KBM-7 (cell line): Measurements from ENCODE around the gene MERTK.
"Not testable (repeated sequence)": the region's sequence is repeated elsewhere in the genome, so short reads cannot be mapped to it uniquely, and the experiment has no call there.

Experiments used
- DNase-seq: peaks from one replicate; pipeline ENCODE4 v3.0.0-alpha.2; 2015
- in situ Hi-C: fragments of 300-500 bp; cut with MboI; formaldehyde crosslinking; loops from 2 replicates; pipeline ENCODE4 v1.14.3; 2020; ENCODE audit warnings: low sequenced_read_pairs, low pct_unique_long_range_greater_than_20kb, mixed read lengths

The MERTK gene

GRCh38 chr2:112050316-112050715 is 151.9 kb downstream of the MERTK start:
- no peak for DNase-seq
- in situ Hi-C loops = no loop called here

GRCh38 chr2:112053917-112054846 is 155.8 kb downstream of the MERTK start:
- in situ Hi-C loops = no loop called here
- peak; percentile 95 for DNase-seq

DNA sequence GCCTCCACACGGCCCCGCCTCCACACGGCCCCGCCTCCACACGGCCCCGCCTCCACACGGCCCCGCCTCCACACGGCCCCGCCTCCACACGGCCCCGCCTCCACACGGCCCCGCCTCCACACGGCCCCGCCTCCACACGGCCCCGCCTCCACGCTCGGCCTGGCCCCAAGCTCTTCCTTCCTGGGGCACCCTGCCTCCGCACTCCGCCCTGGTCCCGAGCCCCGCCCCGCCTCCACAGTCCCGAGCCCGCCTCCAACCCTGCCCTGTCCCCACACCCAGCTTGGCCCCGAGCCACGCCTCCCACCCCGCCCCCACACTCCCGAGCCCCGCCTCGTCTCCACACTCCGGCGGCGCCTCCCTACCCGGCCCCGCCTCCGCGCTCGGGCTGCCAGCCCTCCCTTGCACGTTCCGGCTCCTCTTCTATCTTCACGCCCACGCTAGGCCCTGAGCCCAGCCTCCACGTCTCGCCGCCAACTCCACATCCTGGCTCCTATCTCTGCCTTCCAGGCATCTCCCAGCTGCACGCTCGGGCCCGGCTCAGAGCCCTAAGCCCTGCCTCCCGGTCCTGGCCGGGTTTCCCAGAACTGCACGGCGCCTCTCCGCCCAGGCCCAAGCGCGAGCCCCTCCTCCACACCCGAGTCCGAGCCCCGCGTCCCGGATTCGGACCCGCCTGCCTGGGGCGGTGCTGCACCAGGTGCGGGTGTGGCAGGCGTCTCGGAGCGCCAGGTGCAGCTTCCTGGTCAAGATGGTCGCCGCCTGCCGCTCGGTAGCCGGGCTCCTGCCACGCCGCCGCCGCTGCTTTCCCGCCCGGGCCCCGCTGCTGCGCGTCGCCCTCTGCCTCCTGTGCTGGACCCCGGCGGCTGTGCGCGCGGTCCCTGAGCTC is 156.7 kb downstream of the MERTK start, which contains the start of gene TMEM87B:
Gene TMEM87B (plus strand): TSS at position 423 of the 883 bp plus-strand sequence. CDS start 323 bp downstream, at position 746.
- in situ Hi-C loops = no loop called here
- peak; percentile 93 for DNase-seq

- peak; percentile 90 for DNase-seq
- in situ Hi-C loops = no loop called here
Observed at GRCh38 chr2:112055730-112056625, 157.6 kb downstream of the MERTK start.

- DNase-seq = no peak
- in situ Hi-C loops = no loop called here
Observed at GRCh38 chr2:112056626-112056987, 158.2 kb downstream of the MERTK start.

- in situ Hi-C loops = no loop called here
- DNase-seq = no peak
Observed at GRCh38 chr2:112059671-112060070, 161.3 kb downstream of the MERTK start.

- no peak for DNase-seq
- in situ Hi-C loops = no loop called here
Observed at GRCh38 chr2:112061299-112061698, 162.9 kb downstream of the MERTK start.

GRCh38 chr2:112061840-112062239 is 163.4 kb downstream of the MERTK start:
- in situ Hi-C loops = no loop called here
- DNase-seq = no peak

- in situ Hi-C loops = no loop called here
- DNase-seq = no peak
Observed at GRCh38 chr2:112062894-112063293, 164.5 kb downstream of the MERTK start.

DNA sequence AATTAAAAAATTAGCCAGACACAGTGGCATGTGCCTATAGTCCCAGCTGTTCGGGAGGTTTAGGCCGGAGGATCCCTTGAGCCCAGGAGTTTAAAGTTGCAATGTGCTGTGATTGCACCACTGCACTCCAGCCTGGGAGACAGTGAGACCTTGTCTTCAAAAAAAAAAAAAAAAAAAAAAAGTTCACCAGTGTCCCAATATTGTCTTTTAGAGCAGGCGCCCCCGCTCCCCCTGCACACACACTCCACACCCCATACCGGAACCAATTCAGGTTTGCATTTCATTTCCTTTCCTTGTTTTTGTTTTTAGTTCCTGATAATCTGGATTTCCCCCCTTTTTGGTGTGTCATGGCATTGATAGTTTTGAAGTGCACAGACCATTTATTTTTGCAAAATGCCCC is 167.1 kb downstream of the MERTK start:
- no peak for DNase-seq
- in situ Hi-C loops = no loop called here

DNA sequence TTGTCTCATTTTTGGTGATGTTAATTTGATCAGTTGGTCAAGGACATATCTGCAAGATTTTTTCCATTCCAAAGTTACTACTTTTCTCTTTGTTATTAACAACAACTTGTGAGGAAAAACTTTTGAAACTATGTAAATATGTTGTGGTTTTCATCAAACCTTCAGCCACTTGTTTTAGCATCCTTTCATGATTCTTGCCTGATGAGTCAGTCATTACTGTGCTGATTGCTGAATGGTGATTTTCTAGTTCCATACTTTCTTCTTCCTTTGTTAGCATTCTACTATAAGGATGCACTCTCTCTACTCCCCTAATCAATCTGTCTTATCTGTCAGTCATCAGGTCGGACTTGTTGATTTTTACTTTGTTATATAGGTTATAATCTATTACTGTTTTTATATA is 167.6 kb downstream of the MERTK start:
- in situ Hi-C loops = no loop called here
- no peak for DNase-seq

DNA sequence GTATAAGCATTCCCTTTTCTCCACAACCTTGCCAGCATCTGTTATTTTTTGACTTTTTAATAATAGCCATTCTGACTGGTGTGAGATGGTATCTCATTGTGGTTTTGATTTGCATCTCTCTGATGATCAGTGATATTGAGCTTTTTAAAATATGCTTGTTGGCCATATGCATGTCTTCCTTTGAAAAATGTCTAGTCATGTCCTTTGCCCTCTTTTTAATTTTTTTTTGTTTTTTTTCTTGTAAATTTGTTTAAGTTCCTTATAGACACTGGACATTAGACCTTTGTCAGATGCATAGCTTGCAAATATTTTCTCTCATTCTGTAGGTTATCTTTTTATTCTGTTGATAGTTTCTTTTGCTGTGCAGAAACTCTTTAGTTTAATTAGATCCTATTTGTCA is 171.4 kb downstream of the MERTK start:
- DNase-seq, in situ Hi-C loops: not testable (repeated sequence)

- in situ Hi-C loops = no loop called here
- DNase-seq = no peak
Observed at GRCh38 chr2:112073875-112074274, 175.5 kb downstream of the MERTK start.

GRCh38 chr2:112074506-112074905 is 176.1 kb downstream of the MERTK start:
- in situ Hi-C loops = no loop called here
- no peak for DNase-seq

DNA sequence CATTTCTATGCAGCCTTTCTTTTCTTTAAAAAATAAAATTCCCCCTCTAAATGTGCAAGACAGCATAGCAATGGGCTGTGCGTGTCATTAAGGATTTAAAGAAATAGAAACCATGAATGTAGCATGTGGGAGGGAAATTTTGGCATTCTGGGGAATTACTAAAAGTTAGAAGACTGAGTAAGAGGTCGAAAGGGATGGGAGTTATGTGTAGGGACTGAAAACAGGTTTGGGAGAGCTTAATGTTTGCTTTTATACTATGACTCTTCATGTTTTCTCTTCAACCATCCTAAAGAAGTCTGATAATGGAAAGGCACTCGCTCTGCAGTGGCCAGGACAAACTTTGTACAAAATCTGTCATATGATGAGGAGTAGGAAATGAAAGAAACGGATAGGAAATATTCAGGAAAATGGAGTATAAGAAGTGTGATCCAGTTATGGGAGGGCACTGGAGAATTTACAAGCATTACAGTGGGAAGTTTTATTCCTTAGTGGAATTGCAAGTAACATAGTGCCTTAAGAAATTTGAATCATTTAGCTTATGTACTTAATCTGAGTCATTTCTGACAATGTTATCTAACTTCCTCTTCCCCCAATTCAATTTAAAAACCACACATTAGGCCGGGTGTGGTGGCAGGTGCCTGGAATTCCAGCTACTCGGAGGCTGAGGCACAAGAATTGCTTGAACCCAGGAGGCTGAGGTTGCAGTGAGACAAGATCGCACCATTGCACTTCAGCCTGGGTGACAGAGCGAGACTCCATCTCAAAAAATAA is 177.3 kb downstream of the MERTK start:
- in situ Hi-C loops = no loop called here
- DNase-seq = peak; percentile 48

DNA sequence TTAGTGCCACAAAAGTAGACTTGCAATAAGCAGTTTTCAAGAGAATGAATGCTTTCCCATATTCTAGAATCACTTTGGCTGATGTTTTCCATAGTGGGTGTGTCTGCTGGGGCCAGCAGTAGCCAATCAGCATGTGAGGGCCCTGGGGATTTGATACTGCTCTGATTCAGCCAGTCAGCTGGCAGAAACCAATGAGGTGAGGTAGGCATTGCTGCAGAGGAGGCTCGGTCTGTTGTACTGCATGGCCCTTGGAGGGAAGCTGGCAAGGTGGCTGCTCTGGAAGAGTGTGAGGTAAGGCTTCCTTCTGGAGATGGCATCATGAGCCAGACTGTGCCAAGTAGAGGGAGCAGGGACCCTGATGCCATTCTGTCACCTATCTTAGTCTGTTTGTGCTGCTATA is 179.4 kb downstream of the MERTK start:
- DNase-seq = no peak
- in situ Hi-C loops = no loop called here
